Peyer's patch (tissue), 4 donors: ENCODE results near the gene GNAS.

Source experiments
- POLR2A ChIP-seq, 2 donors: fragments of 450-650 bp; IDR thresholded peaks; one replicate each; pipeline ENCODE4 v1.5.1; 2017; ENCODE audit warnings: antibody characterized with exemption in 2 of 2, mild to moderate bottlenecking in 2 of 2, moderate library complexity in 2 of 2
- TF ChIP-seq, protein P1 (sequence below), 6 experiments: fragments of 450-650 bp in 4 of 6; fragments of 200-600 bp in 2 of 6; sonication (generic) in 1 of 6; IDR thresholded peaks; one replicate each; pipeline ENCODE4 v1.5.1; 2017 to 2019; ENCODE audit warnings: antibody characterized with exemption in 6 of 6, mild to moderate bottlenecking in 3 of 6, moderate library complexity in 1 of 6

DNA sequence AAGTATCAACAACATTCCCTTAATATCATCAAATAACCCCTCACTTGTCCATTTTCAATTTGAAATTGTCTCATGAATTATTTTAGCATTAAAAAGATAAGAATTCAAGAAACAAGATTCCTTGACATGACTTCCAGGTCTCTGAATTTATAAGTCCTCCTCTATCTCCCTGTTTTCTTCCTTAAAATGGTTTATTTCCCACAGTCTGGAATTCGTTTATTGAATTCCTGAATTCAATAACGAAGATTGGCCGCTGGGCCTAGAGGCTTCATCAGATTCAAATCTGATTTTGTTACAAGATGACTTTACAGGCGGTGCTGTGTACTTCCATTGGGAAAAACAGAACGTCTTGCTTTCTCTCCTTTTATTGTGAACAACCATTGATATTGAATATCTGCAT, 79.7 kb downstream of the GNAS start:
- TF ChIP-seq, protein P1, sequence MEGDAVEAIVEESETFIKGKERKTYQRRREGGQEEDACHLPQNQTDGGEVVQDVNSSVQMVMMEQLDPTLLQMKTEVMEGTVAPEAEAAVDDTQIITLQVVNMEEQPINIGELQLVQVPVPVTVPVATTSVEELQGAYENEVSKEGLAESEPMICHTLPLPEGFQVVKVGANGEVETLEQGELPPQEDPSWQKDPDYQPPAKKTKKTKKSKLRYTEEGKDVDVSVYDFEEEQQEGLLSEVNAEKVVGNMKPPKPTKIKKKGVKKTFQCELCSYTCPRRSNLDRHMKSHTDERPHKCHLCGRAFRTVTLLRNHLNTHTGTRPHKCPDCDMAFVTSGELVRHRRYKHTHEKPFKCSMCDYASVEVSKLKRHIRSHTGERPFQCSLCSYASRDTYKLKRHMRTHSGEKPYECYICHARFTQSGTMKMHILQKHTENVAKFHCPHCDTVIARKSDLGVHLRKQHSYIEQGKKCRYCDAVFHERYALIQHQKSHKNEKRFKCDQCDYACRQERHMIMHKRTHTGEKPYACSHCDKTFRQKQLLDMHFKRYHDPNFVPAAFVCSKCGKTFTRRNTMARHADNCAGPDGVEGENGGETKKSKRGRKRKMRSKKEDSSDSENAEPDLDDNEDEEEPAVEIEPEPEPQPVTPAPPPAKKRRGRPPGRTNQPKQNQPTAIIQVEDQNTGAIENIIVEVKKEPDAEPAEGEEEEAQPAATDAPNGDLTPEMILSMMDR (IDR thresholded peaks at IDR 0.05) = no peak
- TF ChIP-seq POLR2A (IDR thresholded peaks at IDR 0.05) = no peak
